Fibroblast of lung (primary cell): Measurements from ENCODE around the gene LRTM1.

Source experiments
- CTCF ChIP-seq, 2 donors: IDR thresholded peaks in 1 of 2; conservative IDR thresholded peaks in 1 of 2; 1 replicate in 1 of 2; 2 replicates in 1 of 2; pipeline ENCODE4 v1.5.1; 2011 to 2012; ENCODE audit warnings: low read length in 2 of 2, control low read depth in 1 of 2, inconsistent platforms in 1 of 2, low read depth in 1 of 2, mild to moderate bottlenecking in 1 of 2
- EZH2 ChIP-seq: IDR thresholded peaks from 2 replicates; pipeline ENCODE4 v1.5.1; 2012; ENCODE audit warnings: low read length, control low read depth, mild to moderate bottlenecking; ENCODE audit errors: missing control alignments

GRCh38 chr3:54918516-54918915, 9.3 kb downstream of the LRTM1 start:
- TF ChIP-seq CTCF (conservative IDR thresholded peaks at IDR 0.05 in 1 of 2, IDR thresholded peaks at IDR 0.05 in 1 of 2; ENCODE audit: low read depth in 1 of 2, low read length in 2 of 2) (no peak), EZH2 (no peak)
